Neural progenitor cell (in vitro differentiated cells): ENCODE data around the gene CBR4. TPM values are rescaled to one million over a fixed set of nuclear protein-coding genes. Genes with fewer than 3 reads are reported as not detected.

Experiments
- DNase-seq: peaks from one replicate; pipeline ENCODE4 v3.0.0-alpha.2; 2016; ENCODE audit warnings: low spot score
- H2AFZ ChIP-seq: fragments of 200-600 bp; sonication (generic); replicated peaks from 2 replicates; pipeline ENCODE4 v1.6.1; 2016; ENCODE audit warnings: antibody characterized with exemption
- H3F3A ChIP-seq: fragments of 200-600 bp; sonication (generic); 2 replicates; pipeline ENCODE4 v1.6.1; 2016; ENCODE audit warnings: antibody characterized with exemption, low read depth
- H3K27ac ChIP-seq: fragments of 200-600 bp; sonication (generic); 2 replicates; pipeline ENCODE4 v1.5.1; 2016; ENCODE audit warnings: mild to moderate bottlenecking
- H3K27me3 ChIP-seq: fragments of 200-600 bp; sonication (generic); 2 replicates; pipeline ENCODE4 v1.6.1; 2016; ENCODE audit warnings: mild to moderate bottlenecking, moderate library complexity
- H3K36me3 ChIP-seq: fragments of 200-600 bp; sonication (generic); 2 replicates; pipeline ENCODE4 v1.5.1; 2016
- H3K4me1 ChIP-seq: fragments of 200-600 bp; sonication (generic); 2 replicates; pipeline ENCODE4 v1.6.1; 2016; ENCODE audit warnings: mixed run types
- H3K4me2 ChIP-seq: fragments of 200-600 bp; sonication (generic); 2 replicates; pipeline ENCODE4 v1.6.1; 2016
- H3K4me3 ChIP-seq: fragments of 200-600 bp; sonication (generic); 2 replicates; pipeline ENCODE4 v1.5.1; 2016
- H3K79me2 ChIP-seq: fragments of 200-600 bp; sonication (generic); 2 replicates; pipeline ENCODE4 v1.6.1; 2016; ENCODE audit warnings: low read depth
- H3K9ac ChIP-seq: fragments of 200-600 bp; sonication (generic); 2 replicates; pipeline ENCODE4 v1.6.1; 2016
- H3K9me3 ChIP-seq: fragments of 200-600 bp; sonication (generic); 2 replicates; pipeline ENCODE4 v1.5.1; 2016; ENCODE audit warnings: low read depth
- H4K20me1 ChIP-seq: fragments of 200-600 bp; sonication (generic); 2 replicates; pipeline ENCODE4 v1.6.1; 2016; ENCODE audit warnings: low read depth
- H3K27ac Mint-ChIP-seq: 3 replicates; pipeline ENCODE4 v1.8.0; 2021; ENCODE audit warnings: mixed read lengths
- H3K27me3 Mint-ChIP-seq: 2 replicates; pipeline ENCODE4 v1.8.0; 2022; ENCODE audit warnings: low read depth, mild to moderate bottlenecking, inconsistent platforms, moderate library complexity, mixed read lengths; ENCODE audit not compliant: insufficient read depth
- H3K36me3 Mint-ChIP-seq: 3 replicates; pipeline ENCODE4 v1.8.0; 2021; ENCODE audit warnings: mixed read lengths
- H3K4me1 Mint-ChIP-seq: 3 replicates; pipeline ENCODE4 v1.8.0; 2021; ENCODE audit warnings: mixed read lengths
- H3K4me3 Mint-ChIP-seq: 3 replicates; pipeline ENCODE4 v1.8.0; 2021; ENCODE audit warnings: mild to moderate bottlenecking, moderate library complexity, mixed read lengths
- H3K9me3 Mint-ChIP-seq: 3 replicates; pipeline ENCODE4 v1.8.0; 2020; ENCODE audit warnings: mixed read lengths
- EZH2 ChIP-seq: fragments of 200-600 bp; sonication (generic); IDR thresholded peaks from 2 replicates; pipeline ENCODE4 v1.6.1; 2017; ENCODE audit warnings: antibody characterized with exemption, mild to moderate bottlenecking, moderate library complexity
- EZH2phosphoT487 ChIP-seq: fragments of 200-600 bp; sonication (generic); IDR thresholded peaks from 2 replicates; pipeline ENCODE4 v1.6.1; 2017; ENCODE audit warnings: antibody characterized with exemption
- total RNA-seq: library from RNA; depleted of rRNA; stranded (reverse); fragments of >200 nt; gene quantifications from 2 replicates; pipeline ENCODE4 v1.2.3, GENCODE V29; 2015; ENCODE audit warnings: low replicate concordance
- TF ChIP-seq, protein P1 (sequence below): fragments of 200-600 bp; sonication (generic); IDR thresholded peaks from 2 replicates; pipeline ENCODE4 v1.5.1; 2017; ENCODE audit warnings: antibody characterized with exemption, mild to moderate bottlenecking

CBR4 gene
- total RNA-seq, 1 donor from 2014 or later, result 66.4 TPM

DNA sequence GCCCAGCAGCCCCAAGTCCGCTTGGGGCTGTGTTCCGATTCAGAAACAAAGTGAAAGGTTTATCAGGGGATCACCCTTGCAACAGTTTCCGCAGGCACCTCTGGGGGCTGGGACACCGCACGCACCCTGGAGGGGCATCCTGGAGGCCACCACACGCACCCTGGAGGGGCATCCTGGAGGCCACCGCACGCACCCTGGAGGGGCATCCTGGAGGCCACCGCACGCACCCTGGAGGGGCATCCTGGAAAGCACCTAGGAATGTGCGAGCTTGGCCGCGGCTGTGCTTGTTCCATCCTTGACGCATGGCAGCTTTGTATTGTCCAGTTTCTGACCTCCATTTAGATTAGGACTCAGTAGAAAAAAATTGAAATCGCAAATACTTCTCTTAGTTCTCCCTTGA, 21.3 kb upstream of the CBR4 start:
- Mint-ChIP-seq H3K27me3 (peaks cover 2% of the 10 kb centered on the region), H3K4me1 (peaks cover 9% of the 10 kb centered on the region), H3K4me3 (no peak overlapping the region), H3K9me3 (peaks cover 7% of the 10 kb centered on the region), H3K36me3 (no peaks in the 10 kb centered on the region), H3K27ac (no peak overlapping the region)
- Histone ChIP-seq H3K27me3 (no peaks in the 10 kb centered on the region), H3K4me3 (no peak overlapping the region), H3K36me3 (no peaks in the 10 kb centered on the region), H3K4me1 (peaks cover 8% of the 10 kb centered on the region), H3K79me2 (no peaks in the 10 kb centered on the region), H2AFZ (no peak overlapping the region), H3K9me3 (no peaks in the 10 kb centered on the region), H3K4me2 (no peak overlapping the region), H4K20me1 (no peaks in the 10 kb centered on the region), H3K27ac (no peak overlapping the region), H3F3A (no peaks in the 10 kb centered on the region), H3K9ac (no peak overlapping the region)
- no peak for DNase-seq
- TF ChIP-seq EZH2 (no peak), EZH2phosphoT487 (no peak)
- TF ChIP-seq, protein P1, sequence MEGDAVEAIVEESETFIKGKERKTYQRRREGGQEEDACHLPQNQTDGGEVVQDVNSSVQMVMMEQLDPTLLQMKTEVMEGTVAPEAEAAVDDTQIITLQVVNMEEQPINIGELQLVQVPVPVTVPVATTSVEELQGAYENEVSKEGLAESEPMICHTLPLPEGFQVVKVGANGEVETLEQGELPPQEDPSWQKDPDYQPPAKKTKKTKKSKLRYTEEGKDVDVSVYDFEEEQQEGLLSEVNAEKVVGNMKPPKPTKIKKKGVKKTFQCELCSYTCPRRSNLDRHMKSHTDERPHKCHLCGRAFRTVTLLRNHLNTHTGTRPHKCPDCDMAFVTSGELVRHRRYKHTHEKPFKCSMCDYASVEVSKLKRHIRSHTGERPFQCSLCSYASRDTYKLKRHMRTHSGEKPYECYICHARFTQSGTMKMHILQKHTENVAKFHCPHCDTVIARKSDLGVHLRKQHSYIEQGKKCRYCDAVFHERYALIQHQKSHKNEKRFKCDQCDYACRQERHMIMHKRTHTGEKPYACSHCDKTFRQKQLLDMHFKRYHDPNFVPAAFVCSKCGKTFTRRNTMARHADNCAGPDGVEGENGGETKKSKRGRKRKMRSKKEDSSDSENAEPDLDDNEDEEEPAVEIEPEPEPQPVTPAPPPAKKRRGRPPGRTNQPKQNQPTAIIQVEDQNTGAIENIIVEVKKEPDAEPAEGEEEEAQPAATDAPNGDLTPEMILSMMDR, result no peak

- Histone ChIP-seq H3K36me3 (no peaks in the 10 kb centered on the region), H3F3A (no peaks in the 10 kb centered on the region), H4K20me1 (no peaks in the 10 kb centered on the region), H3K79me2 (no peaks in the 10 kb centered on the region), H2AFZ (peak overlapping the region; percentile 59), H3K4me2 (no peak overlapping the region), H3K4me3 (no peak overlapping the region), H3K4me1 (peaks cover 8% of the 10 kb centered on the region), H3K9ac (no peak overlapping the region), H3K9me3 (no peaks in the 10 kb centered on the region), H3K27me3 (no peaks in the 10 kb centered on the region), H3K27ac (no peak overlapping the region)
- Mint-ChIP-seq H3K27ac (no peak overlapping the region), H3K27me3 (peaks cover 2% of the 10 kb centered on the region), H3K4me3 (no peak overlapping the region), H3K36me3 (no peaks in the 10 kb centered on the region), H3K4me1 (peaks cover 9% of the 10 kb centered on the region), H3K9me3 (peaks cover 7% of the 10 kb centered on the region)
- no peak for DNase-seq
- TF ChIP-seq, protein P1, result no peak
- TF ChIP-seq EZH2 (no peak), EZH2phosphoT487 (no peak)
Measured at GRCh38 chr4:169030562-169030982, 20.5 kb upstream of the CBR4 start.

DNA sequence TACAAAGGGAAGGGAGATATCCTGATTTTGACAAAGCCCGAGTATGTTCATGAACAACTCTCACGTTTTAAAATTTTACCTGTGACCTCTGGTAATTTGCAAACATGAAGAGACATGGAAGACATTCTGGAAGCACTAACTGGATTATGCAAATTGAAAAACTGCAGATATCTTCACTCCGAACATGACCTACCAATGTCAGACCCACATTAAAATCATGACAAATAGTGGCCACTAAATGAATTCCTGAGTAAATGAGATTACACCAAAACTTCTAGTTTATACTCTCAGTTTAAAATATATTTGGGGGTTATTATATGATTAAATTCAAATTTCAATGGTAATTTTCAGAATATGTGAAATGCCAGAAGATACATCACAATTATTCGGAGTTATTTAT, 19.9 kb upstream of the CBR4 start:
- H3K36me3 ChIP-seq, result no peaks in the 10 kb centered on the region
- H2AFZ ChIP-seq, result no peak overlapping the region
- no peak overlapping the region for H3K4me3 ChIP-seq
- Mint-ChIP-seq H3K36me3 (no peaks in the 10 kb centered on the region), H3K4me1 (peaks cover 9% of the 10 kb centered on the region), H3K27ac (no peak overlapping the region), H3K9me3 (peaks cover 5% of the 10 kb centered on the region), H3K27me3 (peaks cover 2% of the 10 kb centered on the region), H3K4me3 (no peak overlapping the region)
- no peak for DNase-seq
- H3K79me2 ChIP-seq, result no peaks in the 10 kb centered on the region
- H3K27me3 ChIP-seq, result no peaks in the 10 kb centered on the region
- H4K20me1 ChIP-seq, result no peaks in the 10 kb centered on the region
- no peak overlapping the region for H3K4me2 ChIP-seq
- no peaks in the 10 kb centered on the region for H3F3A ChIP-seq
- no peaks in the 10 kb centered on the region for H3K9me3 ChIP-seq
- TF ChIP-seq EZH2phosphoT487 (no peak), EZH2 (no peak)
- TF ChIP-seq, protein P1, result no peak
- H3K4me1 ChIP-seq, result peaks cover 8% of the 10 kb centered on the region
- H3K9ac ChIP-seq, result no peak overlapping the region
- H3K27ac ChIP-seq, result no peak overlapping the region
